Measurements from ENCODE around the gene HLF.
A peak's percentile ranks its signal among the peaks of the same experiment; 100 is the strongest.

Gene HLF, protein sequence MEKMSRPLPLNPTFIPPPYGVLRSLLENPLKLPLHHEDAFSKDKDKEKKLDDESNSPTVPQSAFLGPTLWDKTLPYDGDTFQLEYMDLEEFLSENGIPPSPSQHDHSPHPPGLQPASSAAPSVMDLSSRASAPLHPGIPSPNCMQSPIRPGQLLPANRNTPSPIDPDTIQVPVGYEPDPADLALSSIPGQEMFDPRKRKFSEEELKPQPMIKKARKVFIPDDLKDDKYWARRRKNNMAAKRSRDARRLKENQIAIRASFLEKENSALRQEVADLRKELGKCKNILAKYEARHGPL

DNA sequence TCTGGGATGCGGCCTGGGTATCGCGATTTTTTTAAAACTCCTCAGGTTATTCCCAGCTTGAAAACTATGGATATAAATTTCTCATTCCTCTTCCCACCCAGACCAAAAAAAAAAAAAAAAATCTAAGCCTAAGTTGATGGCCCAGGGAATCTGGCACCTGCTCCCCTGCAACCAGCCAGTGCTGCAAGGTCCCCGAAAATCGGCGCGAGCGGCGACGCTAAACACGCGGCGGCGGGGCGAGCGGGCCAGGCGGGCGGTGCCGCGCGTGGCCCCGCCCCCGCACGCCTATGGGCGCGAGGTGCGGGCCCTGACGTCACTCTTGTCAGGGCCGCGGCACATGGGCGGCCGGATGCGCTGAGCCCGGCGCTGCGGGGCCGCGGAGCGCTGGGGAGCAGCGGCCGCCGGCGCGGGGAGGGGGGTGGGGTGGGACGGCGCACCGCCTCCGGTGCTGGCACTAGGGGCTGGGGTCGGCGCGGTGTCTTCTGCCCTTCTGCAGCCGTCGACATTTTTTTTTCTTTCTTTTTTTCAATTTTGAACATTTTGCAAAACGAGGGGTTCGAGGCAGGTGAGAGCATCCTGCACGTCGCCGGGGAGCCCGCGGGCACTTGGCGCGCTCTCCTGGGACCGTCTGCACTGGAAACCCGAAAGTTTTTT, at the start of gene HLF:
HLF (plus strand) TSS at position 316 of the 654 bp plus-strand sequence. CDS start 525 bp downstream, outside the sequence.
- H3K4me1 Mint-ChIP-seq = peaks cover 18% of the 10 kb centered on the region
- peaks cover 86% of the 10 kb centered on the region for H3K27me3 Mint-ChIP-seq (ENCODE audit: low read depth)
- peak within 1 kb of the TSS; percentile 78 to 83 (median 82) for H3K4me3 Mint-ChIP-seq
- H3K36me3 Mint-ChIP-seq (ENCODE audit: low read depth) = no peaks in the 10 kb centered on the region
- TF ChIP-seq, protein P1, sequence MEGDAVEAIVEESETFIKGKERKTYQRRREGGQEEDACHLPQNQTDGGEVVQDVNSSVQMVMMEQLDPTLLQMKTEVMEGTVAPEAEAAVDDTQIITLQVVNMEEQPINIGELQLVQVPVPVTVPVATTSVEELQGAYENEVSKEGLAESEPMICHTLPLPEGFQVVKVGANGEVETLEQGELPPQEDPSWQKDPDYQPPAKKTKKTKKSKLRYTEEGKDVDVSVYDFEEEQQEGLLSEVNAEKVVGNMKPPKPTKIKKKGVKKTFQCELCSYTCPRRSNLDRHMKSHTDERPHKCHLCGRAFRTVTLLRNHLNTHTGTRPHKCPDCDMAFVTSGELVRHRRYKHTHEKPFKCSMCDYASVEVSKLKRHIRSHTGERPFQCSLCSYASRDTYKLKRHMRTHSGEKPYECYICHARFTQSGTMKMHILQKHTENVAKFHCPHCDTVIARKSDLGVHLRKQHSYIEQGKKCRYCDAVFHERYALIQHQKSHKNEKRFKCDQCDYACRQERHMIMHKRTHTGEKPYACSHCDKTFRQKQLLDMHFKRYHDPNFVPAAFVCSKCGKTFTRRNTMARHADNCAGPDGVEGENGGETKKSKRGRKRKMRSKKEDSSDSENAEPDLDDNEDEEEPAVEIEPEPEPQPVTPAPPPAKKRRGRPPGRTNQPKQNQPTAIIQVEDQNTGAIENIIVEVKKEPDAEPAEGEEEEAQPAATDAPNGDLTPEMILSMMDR (IDR thresholded peaks at IDR 0.05; ENCODE audit: unreplicated experiment in 3 of 3) = no peak
- peaks cover 3% of the 10 kb centered on the region for H3K9me3 Mint-ChIP-seq
- no peak within 1 kb of the TSS for H3K27ac Mint-ChIP-seq

DNA sequence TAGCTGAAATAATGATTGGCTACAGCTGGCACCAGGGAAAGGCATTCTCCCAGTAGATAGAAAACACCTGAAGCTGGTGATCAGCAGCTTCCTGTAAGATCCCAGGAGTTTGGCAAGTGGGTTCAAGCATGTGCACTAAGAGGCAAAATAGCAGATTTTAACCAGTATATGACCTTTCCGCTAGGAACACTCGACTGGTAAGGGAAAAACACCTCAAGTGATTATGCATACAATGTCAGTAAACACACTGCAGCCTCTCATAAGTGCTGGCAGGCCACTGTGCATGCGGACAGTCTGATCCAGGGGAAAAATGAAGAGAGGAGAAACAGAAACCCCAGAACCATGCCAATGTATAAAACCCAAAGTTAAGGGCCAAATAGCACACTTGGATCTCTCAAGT, 49.0 kb upstream of the HLF start:
- Mint-ChIP-seq H3K4me3 (no peak overlapping the region), H3K9me3 (peaks cover 7% of the 10 kb centered on the region), H3K27me3 (ENCODE audit: low read depth) (no peaks in the 10 kb centered on the region), H3K36me3 (ENCODE audit: low read depth) (peaks cover 3% of the 10 kb centered on the region), H3K4me1 (peaks cover 14% of the 10 kb centered on the region), H3K27ac (no peak overlapping the region)
- TF ChIP-seq, protein P1 (IDR thresholded peaks at IDR 0.05; ENCODE audit: unreplicated experiment in 3 of 3) = no peak

DNA sequence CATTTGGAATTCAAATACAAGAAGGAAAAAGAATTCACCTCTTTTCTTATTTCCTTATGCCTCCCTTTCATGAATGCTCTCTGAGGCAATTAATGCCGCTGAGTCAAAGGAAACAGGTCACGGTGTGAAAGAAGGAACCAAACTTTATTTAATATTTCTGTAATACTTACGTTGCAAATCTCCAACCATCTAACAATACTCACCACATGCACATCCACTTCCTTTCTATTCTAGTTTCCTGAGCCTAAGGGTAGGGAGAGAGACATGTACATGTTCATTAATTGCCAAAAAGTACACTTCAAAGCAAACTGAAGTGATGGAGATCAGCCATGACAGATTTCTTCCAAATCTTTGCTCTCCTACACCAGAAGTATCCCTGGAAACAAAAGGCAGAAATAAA, 47.9 kb upstream of the HLF start:
- Mint-ChIP-seq H3K27ac (no peak overlapping the region), H3K9me3 (peaks cover 7% of the 10 kb centered on the region), H3K36me3 (ENCODE audit: low read depth) (peaks cover 3% of the 10 kb centered on the region), H3K4me1 (peaks cover 8% of the 10 kb centered on the region), H3K4me3 (no peak overlapping the region), H3K27me3 (ENCODE audit: low read depth) (no peaks in the 10 kb centered on the region)
- TF ChIP-seq, protein P1 (IDR thresholded peaks at IDR 0.05; ENCODE audit: unreplicated experiment in 3 of 3) = no peak

DNA sequence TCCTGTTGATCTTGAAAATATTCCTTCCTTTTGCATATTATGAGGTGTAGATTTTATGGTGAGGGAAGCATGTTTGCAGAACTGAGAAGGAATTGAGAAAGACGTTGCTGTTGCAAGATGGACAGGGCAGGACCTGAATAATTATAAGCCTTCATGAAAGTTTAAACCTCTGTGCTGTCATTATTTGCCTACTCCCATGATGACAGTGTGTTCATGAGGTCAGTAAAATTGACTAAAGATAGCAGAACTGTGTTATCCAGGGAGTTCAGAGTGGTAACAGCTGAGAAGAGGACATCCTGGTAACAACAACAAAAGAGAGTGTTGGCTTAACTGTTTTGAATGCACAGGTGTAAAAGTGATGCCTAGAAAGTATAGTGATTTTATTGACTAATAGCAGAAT, 45.3 kb upstream of the HLF start:
- Mint-ChIP-seq H3K27me3 (ENCODE audit: low read depth) (peaks cover 6% of the 10 kb centered on the region), H3K36me3 (ENCODE audit: low read depth) (peaks cover 3% of the 10 kb centered on the region), H3K4me1 (peaks cover 8% of the 10 kb centered on the region), H3K4me3 (no peak overlapping the region), H3K9me3 (peaks cover 7% of the 10 kb centered on the region), H3K27ac (no peak overlapping the region)
- TF ChIP-seq, protein P1 (IDR thresholded peaks at IDR 0.05; ENCODE audit: unreplicated experiment in 3 of 3) = no peak

DNA sequence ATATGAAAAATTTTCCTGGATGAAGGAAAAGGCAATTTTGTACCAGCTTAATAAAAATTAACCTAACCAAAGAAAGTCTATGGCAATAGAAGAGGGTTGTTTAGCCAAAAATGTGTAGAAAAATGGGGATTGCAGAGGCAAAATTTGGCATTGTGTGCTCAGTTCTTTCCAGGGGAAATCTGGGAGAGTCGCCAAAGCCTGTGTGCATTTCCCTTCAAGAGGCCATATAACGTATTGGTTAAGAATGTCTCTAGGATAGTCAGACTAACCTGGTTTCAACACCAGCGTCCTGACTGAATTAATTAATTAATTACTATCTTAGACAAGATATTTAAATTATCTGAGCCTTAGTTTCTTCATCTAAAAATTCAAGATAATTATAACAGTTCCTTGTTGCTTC, 44.8 kb upstream of the HLF start:
- Mint-ChIP-seq H3K27me3 (ENCODE audit: low read depth) (peaks cover 10% of the 10 kb centered on the region), H3K27ac (no peak overlapping the region), H3K4me1 (peaks cover 8% of the 10 kb centered on the region), H3K4me3 (no peak overlapping the region), H3K9me3 (peaks cover 5% of the 10 kb centered on the region), H3K36me3 (ENCODE audit: low read depth) (peaks cover 3% of the 10 kb centered on the region)
- TF ChIP-seq, protein P1 (IDR thresholded peaks at IDR 0.05; ENCODE audit: unreplicated experiment in 3 of 3) = no peak

Measured in nephron (organoid).